HG03045 (cell line): ENCODE measurements around the gene TCF4.

Experiments used
- ATAC-seq: cut with Tn5 transposase; IDR thresholded peaks from one replicate; pipeline ENCODE4 v1.9.1; 2021; ENCODE audit warnings: mild to moderate bottlenecking, moderate library complexity; ENCODE audit not compliant: unreplicated experiment

TCF4 gene

GRCh38 chr18:55546851-55547704, 40.9 kb downstream of the TCF4 start:
- ATAC-seq: no peak

DNA sequence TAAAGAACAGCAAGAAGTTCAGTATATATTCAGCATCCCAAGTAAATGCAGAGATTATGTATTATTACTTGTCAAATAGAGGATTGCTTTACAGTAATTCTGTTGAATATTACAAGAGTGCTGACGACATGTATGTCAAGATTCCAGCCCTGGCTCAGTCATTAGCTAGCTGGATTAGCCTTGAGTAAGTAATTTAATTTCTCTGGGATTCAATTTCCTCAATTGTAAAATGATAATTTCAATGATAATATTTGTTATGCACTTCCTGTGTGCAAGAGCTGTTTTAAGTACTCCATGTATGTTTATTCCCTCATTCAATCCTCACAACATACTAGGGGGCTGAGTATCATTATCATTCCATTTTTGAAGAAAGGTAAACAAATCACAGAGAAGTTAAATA, 44.0 kb downstream of the TCF4 start:
- no peak for ATAC-seq

- no peak for ATAC-seq
These were observed 44.8 kb downstream of the TCF4 start for GRCh38 chr18:55543130-55543704.

DNA sequence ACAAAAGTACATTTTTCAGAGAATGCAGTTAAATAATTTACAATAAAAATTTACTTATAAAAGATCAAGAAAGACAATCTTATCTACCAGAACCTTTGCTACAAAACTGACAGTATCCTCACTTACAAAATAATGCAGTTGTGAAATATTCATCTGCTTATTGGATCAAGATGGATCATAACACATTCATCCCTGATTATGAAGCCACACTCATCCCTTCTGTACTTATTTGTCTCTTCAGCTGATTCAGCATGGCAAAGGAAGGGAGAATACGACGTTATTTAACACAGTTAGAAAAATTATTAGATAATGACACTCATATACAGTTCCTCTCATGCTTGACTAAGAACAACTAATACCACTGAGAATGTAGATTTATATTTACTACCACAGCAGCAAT, 46.4 kb downstream of the TCF4 start:
- ATAC-seq: no peak

- no peak for ATAC-seq
These were observed 48.8 kb downstream of the TCF4 start for GRCh38 chr18:55539240-55539639.

DNA sequence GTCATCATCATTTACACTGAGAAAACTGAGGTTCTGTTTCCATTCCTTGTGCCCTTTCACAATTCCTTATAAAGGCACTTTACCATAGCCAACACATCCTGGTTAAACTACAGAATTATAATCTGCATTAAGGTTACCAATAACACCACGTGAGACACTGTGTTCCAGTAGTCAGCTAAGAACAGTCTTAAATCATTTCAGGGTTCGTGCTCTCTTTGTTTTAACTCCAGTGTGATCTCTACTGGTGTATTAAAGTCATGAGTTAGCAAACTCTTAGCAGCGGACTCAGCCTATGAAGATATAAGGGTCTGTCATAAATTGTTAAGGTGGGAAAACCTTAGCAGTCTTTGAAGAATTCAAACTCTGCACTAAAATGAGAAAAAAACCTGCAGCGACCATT, 53.0 kb downstream of the TCF4 start:
- no peak for ATAC-seq

DNA sequence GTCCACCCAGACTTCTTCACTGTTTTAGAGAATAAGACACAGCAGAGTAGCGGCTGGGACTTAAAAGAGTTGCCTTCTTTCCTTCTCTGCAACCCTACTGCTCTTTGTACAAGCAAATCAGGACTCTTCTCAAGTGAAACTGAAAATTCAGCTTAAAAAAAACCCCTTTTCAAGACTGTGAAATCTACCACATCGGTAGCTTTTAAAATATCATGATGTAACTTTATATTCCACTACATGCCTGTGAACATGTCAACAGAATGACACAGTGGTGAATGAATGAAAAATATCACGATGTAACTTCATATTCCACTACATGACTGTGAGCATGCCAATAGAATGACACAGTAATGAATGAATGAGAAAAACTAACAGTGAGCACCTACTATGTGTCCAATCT, 53.4 kb downstream of the TCF4 start:
- ATAC-seq: no peak

GRCh38 chr18:55530166-55530565, 57.8 kb downstream of the TCF4 start:
- no peak for ATAC-seq

DNA sequence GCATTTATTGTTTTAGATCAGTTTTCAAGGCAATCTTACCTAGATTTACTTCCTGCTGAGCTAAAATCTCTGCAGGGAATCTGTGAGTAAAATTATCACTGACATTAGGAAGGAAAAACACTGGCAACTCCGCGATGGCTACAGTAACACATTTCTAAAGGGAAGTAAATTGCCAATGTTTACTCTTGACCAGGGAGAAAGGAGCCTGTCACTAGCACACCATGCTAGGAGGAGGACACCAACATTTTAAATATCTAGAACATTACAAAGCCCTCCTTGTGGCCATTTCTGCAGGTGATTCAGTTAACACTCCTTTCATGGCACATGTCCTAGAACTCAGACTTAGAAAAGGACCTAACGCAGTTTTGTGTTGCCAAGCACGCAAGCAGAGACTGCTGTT, 58.4 kb downstream of the TCF4 start:
- ATAC-seq: no peak

DNA sequence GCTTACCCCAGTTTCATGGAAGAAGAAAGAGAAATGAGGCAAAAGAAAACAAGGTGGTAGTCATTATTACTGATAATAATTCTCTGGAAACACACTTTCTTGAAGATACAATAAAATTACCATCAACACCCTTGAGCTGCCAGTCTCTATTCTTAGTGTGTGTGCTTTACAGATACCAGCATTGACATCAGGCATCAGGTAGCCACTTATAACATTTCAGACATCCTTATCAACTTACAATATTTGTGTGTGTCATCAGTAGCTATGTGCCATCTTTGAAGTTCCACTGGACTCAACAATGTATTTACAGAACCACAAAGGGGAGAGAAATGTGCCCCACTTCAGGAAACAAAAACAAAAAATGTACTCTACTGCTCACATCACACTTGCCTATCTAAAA, 62.1 kb downstream of the TCF4 start:
- ATAC-seq: no peak

DNA sequence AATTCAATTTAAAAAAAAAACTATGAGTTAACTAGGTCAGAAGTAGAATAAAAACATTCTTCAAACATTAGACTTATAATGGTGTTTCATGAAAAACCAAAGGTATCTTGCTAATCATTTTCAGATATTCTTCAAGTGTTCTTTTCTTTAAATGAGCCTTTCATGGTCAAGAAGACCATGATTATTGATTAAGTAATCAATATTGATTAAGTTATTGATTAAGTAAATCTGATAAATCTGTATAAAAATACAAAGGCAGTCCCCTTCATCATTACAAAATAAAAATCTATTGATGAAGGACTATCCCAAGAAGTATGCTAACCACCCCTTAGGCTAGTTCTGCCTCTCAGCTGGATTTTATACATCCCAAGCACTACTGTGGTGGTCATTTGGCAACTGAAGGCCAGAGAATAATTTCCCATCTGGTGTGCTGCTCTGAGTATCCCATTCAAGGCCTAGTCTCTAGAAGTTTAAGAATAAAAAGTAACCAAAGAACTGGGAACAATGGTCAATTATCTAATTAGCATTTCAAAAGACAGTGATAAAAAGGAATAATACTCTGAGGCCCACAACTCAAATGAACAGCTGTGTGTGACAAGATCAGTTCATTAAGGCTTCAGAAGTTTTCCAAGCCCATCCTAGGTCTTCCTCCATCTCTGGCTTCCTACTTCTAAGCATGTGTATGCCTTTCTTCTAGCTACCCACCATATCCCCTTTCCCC, 63.5 kb downstream of the TCF4 start:
- no peak for ATAC-seq

- ATAC-seq: no peak
These were observed 65.0 kb downstream of the TCF4 start for GRCh38 chr18:55523001-55523400.

DNA sequence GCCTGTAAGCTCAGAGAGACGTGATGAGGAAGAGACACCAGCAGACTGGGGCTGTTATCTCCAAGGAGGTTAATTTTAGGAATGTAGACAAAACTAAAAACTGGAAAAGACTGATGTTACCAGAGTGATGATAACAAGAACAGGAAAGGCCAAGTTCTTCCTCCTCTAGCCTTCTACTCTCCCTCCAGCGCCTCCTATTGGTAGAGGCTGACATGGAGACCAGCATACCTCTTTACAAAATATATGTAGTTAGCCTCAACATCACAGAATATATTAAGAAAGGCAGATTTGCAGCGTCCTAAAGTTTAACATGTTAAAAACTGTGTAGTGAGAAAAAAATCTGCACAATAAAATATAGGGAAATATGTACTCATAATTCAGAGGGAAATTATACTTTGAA, 66.0 kb downstream of the TCF4 start:
- no peak for ATAC-seq

GRCh38 chr18:55517055-55517454, 70.9 kb downstream of the TCF4 start:
- no peak for ATAC-seq

DNA sequence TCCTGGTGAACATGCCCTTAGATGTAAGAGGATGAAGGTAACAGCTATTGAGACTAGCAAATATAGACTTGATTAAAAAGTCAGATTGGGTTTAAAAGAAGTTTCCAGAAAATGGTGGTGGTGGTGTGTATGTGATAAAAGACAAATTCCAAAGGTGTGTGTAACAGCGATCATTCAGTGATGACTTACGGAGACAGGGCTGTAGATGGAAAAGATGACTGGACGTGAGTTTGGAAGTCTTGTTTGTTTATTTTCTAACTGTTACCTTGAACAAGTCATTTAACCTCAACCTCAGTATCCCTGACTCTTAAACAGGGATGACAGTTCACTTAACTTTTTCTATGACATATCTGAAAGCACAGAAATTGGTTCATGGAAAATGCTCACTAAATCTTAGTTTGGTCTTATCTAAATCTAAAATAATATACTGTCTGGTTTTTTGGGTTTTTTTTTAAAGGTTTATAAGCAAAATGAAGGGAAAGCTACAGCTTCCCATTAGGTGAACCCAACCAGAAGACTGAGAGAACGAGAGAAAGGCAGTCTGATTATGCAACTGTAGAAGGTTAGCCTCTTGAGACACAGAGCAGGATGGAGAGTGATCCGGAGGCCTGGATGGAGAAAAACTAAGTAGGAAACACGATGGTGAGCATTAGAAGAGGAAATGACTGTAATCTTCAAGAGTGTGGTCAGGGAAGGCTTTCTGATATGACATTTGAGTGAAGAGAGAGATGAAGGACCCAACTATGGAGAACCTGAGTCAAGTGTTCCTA, 71.9 kb downstream of the TCF4 start:
- ATAC-seq: no peak

GRCh38 chr18:55515214-55515613, 72.8 kb downstream of the TCF4 start:
- ATAC-seq: no peak

DNA sequence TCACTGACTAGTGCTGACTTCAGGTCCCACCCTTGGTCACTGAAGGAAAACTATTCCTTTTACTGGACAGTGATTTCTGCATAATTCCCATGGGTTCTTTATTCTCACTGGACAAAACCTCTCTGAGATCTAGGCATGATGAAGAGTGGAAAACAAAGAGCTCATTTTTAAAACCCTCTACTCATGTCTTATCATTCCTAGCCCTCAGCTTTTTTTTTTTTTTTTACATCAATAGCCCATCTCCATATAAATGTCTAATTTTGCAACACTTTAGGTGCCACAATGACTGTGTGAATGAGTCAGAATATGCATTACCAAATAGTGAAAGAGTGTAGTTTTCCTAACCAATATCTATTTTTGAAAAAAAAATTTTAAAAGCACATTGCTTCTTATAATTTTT, 74.8 kb downstream of the TCF4 start:
- no peak for ATAC-seq

DNA sequence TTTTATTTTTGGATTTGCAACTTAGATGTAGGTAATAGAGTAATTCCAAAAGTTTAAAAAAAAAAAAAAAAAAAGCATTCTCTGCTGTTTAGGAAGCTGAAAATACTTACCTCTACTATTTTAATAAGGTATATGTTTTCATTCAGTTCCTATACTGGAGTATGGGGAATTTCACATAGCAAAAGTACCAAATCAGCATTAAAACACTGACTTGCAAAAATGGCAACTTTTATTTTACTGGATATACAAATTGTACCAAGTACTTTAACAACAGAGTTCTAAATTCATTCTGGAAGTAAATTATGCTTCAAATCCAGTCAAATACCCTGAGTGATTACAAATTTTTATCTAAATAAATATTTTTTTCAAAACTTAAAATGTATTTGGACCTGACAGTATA, 76.7 kb downstream of the TCF4 start:
- ATAC-seq: no peak

DNA sequence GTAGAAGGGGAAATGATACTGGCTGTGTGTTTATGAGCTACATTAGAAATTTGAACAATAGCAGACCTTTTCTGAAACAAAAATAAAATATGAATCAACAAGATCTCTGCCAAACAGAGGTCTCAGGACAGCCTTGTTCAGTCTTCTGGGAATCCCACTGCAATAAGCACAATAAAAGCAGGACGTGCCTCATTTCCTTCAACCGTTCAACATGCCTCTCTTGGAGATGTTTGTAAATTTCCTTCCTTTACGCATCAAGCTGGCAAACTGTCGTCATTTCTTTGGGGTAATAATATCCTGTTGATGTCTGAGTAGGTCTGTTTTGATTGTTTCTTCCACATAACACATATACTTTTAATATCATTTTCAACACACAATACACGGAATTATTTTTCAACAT, 77.2 kb downstream of the TCF4 start:
- ATAC-seq: no peak

DNA sequence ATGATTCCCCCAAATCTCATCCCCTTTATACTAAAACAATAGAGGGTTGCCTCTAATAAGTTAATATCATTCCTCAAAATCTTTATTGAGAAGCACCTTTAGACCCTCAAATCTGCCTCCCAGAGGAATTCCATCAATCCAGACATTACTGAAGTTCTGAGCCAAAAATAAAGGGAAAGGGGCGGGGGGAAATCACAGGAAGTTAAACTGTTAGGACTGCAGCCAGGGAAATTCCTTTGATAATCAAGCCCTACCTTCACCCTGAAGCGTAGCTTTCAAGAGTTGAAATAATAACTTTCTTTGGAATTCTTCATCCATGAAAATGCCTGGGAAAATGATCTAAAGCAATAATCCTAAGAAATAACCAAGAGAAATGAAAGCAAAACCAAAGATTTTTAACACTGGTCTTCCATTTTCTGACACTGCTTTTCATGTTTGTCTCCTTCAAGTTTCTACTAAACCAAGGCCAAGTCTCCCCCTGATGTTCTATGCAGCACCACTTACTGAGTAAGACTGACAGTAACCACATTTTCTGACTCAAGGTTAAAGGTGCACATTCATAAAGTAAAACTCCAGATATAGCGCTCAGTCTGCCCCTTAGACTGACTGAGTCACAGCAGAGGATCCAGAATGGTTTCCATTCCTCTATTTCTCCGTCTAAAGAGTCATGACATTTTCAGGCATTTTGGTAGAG, 78.2 kb downstream of the TCF4 start:
- peak; percentile 94 for ATAC-seq

GRCh38 chr18:55508651-55509050, 79.3 kb downstream of the TCF4 start:
- no peak for ATAC-seq
